ENCODE results near the gene EMILIN3.

EMILIN3 gene, protein sequence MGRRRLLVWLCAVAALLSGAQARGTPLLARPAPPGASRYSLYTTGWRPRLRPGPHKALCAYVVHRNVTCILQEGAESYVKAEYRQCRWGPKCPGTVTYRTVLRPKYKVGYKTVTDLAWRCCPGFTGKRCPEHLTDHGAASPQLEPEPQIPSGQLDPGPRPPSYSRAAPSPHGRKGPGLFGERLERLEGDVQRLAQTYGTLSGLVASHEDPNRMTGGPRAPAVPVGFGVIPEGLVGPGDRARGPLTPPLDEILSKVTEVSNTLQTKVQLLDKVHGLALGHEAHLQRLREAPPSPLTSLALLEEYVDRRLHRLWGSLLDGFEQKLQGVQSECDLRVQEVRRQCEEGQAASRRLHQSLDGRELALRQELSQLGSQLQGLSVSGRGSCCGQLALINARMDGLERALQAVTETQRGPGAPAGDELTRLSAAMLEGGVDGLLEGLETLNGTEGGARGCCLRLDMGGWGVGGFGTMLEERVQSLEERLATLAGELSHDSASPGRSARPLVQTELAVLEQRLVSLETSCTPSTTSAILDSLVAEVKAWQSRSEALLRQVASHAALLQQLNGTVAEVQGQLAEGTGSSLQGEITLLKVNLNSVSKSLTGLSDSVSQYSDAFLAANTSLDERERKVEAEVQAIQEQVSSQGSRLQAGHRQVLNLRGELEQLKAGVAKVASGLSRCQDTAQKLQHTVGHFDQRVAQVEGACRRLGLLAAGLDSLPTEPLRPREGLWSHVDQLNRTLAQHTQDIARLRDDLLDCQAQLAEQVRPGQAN

DNA sequence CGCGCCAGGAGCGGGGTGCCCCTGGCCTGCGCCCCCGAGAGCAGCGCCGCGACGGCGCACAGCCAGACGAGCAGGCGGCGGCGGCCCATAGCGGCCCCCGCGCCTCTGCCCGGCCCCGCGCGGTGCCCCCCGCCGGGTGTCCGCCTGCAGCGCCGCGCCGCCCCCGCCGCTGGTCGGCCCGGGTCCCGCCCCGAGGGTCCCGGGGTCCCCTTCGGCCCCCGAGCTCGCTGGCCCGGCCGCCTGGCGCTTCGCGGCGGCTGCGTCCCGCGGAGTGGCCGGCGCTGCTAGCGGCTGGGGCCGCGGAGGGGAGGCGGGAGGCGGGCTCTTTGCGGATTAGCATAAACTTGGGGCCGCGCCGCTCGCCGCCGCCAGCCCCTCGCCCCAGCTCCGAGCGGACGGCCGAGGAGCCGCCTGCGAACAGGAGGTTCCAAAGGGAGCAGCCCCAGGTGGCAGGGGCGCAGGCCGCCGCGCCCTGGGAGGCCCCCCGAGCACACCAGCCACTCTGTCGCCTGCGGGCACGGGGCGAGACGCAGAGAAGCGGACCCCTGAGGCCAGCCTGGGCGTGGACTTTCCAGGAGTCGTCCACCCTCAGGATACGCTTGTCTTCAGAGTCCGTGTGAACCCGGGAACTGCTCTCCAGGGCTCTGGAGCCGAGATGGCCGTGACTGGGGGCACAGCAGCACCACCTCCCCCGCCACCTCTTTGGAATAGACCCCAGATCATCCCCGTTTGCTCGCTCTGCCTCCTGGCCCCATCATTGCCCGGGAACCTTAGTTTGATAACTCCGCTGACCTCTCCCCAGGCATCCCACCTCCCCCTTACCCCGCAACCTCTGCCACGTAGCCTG, at the start of gene EMILIN3:
Gene EMILIN3, minus strand, starts transcription at position 273 of the 847 bp plus-strand sequence. Its CDS starts 184 bp downstream, at position 89.
- no peak for DNase-seq

DNA sequence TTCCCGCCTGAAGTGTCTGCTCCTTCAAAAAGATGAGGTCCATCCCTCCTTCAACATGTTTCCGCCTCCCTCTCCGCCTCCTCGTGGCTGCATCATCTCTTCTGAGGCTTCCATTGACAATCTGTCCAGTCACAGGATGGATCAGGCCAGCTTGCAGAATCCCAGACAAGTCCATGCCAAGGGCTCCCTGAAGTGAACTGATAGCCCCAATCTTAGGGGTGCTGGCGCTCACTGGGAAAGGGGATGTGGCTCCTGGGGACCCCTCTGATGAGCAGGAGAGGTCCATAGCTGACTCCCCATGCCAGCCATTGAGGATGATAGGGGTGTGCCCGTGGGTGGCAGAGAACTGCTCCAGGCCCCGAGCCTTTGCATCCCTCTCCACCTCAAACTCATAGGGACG, 48.6 kb upstream of the EMILIN3 start:
- no peak for DNase-seq

DNA sequence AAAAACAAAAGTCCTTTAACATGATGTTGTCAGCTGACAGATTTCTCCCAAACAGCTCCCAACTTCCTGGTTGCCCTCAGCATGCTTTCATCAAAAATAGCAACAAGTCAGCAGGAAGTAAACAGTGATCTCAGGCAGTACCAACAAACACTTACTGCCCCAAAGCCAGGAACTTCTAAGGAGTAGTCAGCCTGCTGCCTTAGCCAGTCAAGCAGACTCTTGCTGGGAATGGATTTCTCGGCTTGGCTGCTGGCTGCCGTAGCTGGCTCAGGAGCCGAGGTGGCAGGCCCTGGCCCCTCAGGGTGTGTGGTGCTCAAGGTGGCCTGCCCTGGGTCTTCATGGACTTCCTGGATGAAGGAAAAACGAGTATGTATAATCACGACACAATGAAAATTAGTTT, 46.6 kb upstream of the EMILIN3 start:
- DNase-seq: no peak

GRCh38 chr20:41412324-41413120, 45.9 kb upstream of the EMILIN3 start:
- no peak for DNase-seq

GRCh38 chr20:41411391-41411847, 44.8 kb upstream of the EMILIN3 start:
- DNase-seq: no peak

GRCh38 chr20:41408986-41409385, 42.4 kb upstream of the EMILIN3 start:
- no peak for DNase-seq

GRCh38 chr20:41408156-41408794, 41.7 kb upstream of the EMILIN3 start:
- DNase-seq: no peak

DNA sequence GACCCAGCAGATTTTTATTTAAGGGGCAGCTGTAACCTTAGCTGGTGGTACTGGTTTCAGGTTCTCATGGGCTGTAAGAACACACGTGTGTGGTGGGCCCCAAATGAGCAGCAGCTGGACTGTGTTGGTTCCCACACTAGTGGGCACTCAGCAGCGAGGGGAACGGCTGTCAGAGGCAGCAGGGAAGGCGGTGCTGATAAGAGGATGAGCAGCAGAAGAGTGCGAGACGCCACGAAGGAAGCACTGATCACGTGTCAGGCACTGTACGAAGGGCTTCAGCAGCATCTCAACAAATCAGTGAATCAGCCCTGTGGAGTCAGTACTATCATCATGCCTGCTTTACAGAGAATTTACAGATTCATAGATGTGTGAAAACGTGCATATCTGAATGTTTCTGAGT, 41.0 kb upstream of the EMILIN3 start:
- no peak for DNase-seq

DNA sequence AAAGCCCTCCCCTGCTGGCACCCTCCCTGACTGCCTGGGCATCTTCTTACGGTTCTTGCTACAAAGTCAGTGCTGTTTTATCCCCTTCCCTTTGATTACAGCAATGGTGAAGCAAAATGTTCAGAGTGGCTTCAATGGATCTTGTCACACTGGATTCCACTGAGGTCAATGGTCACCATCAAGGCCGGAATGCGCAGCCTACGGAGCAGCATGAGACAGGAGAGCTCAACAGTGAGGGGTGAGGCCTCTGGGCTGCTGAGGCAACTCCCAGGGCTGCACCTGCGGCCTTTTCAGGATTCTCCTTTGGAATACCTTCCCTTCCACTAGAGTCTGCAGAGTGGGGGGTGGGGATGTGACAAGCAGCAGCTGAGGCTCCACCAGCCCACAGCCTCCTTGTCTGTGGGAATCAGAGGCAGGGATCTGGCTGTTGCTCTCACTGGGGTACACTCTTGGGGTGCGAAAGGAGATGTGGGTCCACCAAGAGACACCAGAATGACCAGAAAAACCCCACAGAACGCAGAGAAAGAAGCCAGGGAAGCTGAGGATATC, 40.4 kb upstream of the EMILIN3 start:
- DNase-seq: no peak

DNA sequence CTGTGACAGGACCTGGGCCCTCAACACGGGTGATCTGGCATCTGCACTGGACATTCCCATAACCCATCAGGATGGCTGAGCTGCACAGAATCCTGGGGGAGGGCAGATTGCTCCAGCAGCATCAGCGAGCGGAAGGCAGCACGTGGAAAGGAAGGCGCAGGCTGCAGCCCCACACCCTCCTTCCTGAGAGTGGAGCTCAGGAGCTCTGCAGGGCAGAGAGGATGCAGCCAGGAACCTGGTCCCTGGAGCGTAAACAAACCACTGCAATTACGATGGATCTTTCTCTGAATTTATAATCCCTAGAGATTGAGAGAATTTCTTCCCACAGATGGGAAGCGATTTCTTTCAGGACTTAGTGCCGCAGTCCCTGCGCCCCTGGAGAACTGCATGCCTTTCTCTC, 39.7 kb upstream of the EMILIN3 start:
- no peak for DNase-seq

- DNase-seq: no peak
Observed at GRCh38 chr20:41405436-41405835, 38.8 kb upstream of the EMILIN3 start.

DNA sequence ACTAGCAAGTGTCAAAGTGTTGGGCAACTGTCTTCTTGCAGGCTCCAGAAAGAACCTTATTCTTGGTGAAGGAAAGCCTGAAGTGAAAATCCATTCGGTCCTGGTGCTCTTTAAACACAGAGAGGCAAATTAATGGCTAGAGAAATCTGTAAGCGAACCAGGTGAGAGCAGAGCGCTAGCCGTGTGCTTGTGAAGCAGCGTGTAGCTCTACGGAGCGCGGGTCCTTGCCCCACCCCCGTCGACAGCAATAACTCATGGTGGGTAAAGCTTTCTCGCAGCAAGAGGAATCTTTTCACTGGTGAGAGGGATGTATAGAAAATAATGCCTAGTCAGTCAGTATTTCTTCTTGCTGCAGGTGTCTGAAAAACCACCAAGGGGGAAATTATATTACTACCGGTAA, 37.0 kb upstream of the EMILIN3 start:
- no peak for DNase-seq

DNA sequence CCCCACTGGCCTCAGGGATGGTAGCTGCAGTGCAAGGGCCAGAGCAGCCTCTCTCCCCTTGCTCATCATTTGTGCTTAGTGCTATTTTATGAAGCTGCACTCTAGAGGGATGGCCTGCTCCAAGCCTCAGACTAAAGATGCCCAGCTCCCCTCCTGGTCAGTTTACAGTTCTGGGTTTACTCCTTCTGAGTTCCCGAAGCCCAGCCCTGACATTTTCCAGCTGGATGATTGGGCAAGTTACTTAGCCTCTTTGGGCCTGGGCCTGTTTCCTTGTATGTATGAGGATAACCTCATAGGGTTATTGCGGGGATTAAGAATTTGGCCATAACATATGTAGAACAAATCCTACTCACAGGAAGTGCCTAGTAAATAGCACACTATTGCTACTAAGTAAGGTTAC, 31.8 kb upstream of the EMILIN3 start:
- DNase-seq: no peak

- no peak for DNase-seq
Observed at GRCh38 chr20:41395667-41396664, 29.3 kb upstream of the EMILIN3 start.

GRCh38 chr20:41394931-41395666, 28.5 kb upstream of the EMILIN3 start:
- no peak for DNase-seq

GRCh38 chr20:41394081-41394480, 27.5 kb upstream of the EMILIN3 start:
- DNase-seq: no peak

DNA sequence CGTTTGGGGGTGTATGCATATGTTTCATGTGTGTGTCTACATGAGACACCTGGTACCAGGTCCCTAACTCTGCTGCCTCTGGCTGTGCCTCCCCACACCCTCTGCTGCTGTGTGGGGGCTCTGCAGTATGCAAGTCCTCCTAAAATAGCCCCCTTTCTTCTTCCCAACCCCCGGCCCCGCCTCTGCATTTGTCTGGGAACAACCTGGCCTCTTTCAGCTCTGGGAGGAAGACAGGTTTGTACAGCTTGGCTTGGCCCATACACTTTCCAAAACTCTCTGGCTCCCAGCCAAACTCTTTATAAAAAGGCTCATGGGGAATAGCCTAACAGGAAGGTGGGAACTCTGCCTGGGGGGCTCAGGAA, 27.1 kb upstream of the EMILIN3 start:
- DNase-seq: no peak

GRCh38 chr20:41392871-41393704, 26.5 kb upstream of the EMILIN3 start:
- DNase-seq: no peak

GRCh38 chr20:41392295-41392694, 25.7 kb upstream of the EMILIN3 start:
- DNase-seq: no peak
